ENCODE data around the gene PADI2. TPM values are rescaled to one million over a fixed set of nuclear protein-coding genes. Genes with fewer than 3 reads are reported as not detected.

PADI2 gene
- total and polyA plus RNA-seq, 9 of the 15 experiments (the other 6 are each of a cell fraction or from before 2014, with no cell fraction given) = 0.01 to 0.11 (median 0.01) TPM; not detected in 5

- no peak for TF ChIP-seq E2F6 (IDR thresholded peaks at IDR 0.05; ENCODE audit: borderline replicate concordance in 1 of 2, extremely low read depth in 1 of 2, insufficient read depth in 1 of 2, insufficient read length in 1 of 2, low read depth in 1 of 2, low read length in 1 of 2, poor library complexity in 1 of 2, severe bottlenecking in 1 of 2)
- no peak for TF ChIP-seq ARID1B (IDR thresholded peaks at IDR 0.05)
- TF ChIP-seq ZNF584 (CRISPR knock-in tag; IDR thresholded peaks at IDR 0.05; ENCODE audit: low read depth) = no peak
- no peak for TF ChIP-seq ZKSCAN3 (CRISPR knock-in tag; IDR thresholded peaks at IDR 0.05)
- no peak for TF ChIP-seq KAT7 (CRISPR knock-in tag; IDR thresholded peaks at IDR 0.05; ENCODE audit: borderline replicate concordance)
- TF ChIP-seq TEAD4 (IDR thresholded peaks at IDR 0.05; ENCODE audit: low read length) = no peak
- TF ChIP-seq TEAD4 (CRISPR knock-in tag; IDR thresholded peaks at IDR 0.05; ENCODE audit: borderline replicate concordance) = no peak
- no peak for TF ChIP-seq SOX6 (IDR thresholded peaks at IDR 0.05)
- TF ChIP-seq SMARCA5 (IDR thresholded peaks at IDR 0.05) = no peak
- TF ChIP-seq SREBF1 (IDR thresholded peaks at IDR 0.05; ENCODE audit: borderline replicate concordance, low read depth, low read length) = no peak
- TF ChIP-seq POLR2AphosphoS5 (IDR thresholded peaks at IDR 0.05; ENCODE audit: control insufficient read depth, insufficient read depth, low read depth, low read length) = no peak
Measured at GRCh38 chr1:17024721-17025120, 94.5 kb downstream of the PADI2 start (continued).

- Histone ChIP-seq H3K4me3 (no peak overlapping the region), H3K79me2 (ENCODE audit: control insufficient read depth, insufficient read depth, low read length) (no peaks in the 10 kb centered on the region), H3K4me2 (ENCODE audit: insufficient read depth, low read length) (no peak overlapping the region), H3K27ac (ENCODE audit: extremely low read depth, low read depth, low read length) (no peak overlapping the region), H3K4me1 (replicated peaks in 1 of 2; ENCODE audit: control insufficient read depth in 2 of 2, insufficient read depth in 2 of 2, low read length in 2 of 2) (no peaks in the 10 kb centered on the region), H3K36me3 (ENCODE audit: control insufficient read depth, insufficient read depth, low read length) (peaks cover 98% of the 10 kb centered on the region), H3K9me1 (ENCODE audit: control insufficient read depth, insufficient read depth, low read length) (no peaks in the 10 kb centered on the region), H3K9me3 (replicated peaks; ENCODE audit: control insufficient read depth, insufficient read depth, low read depth, low read length) (no peaks in the 10 kb centered on the region), H2AFZ (ENCODE audit: low read depth, low read length) (no peak overlapping the region), H3K9ac (ENCODE audit: insufficient read depth in 1 of 2, low read depth in 2 of 2, low read length in 2 of 2) (no peak overlapping the region), H3K27me3 (ENCODE audit: control insufficient read depth in 2 of 2, insufficient read depth in 2 of 2, low read length in 2 of 2) (no peaks in the 10 kb centered on the region), H4K20me1 (replicated peaks; ENCODE audit: control insufficient read depth, insufficient read depth, low read length) (no peaks in the 10 kb centered on the region)
- WGBS (ENCODE audit: insufficient coverage, low coverage, missing lambda C conversion rate) = 83% methylated on average over 3 of the region's 3 CpGs
- intact Hi-C loops (cut with micrococcal nuclease) (no loop called here), in situ Hi-C loops (cut with MboI) (no loop called here)
- POLR2A ChIA-PET = interaction anchor here (0.6 to 3.3 kb wide), 2 partner anchors 10 to 313 kb away, joined by 3 to 16 read pairs; no protein-coding TSS in a partner anchor
- FAIRE-seq = no peak
- no peak for ATAC-seq
- DNase-seq (ENCODE audit: extremely low read depth in 1 of 4, low spot score in 3 of 4) = no peak
- CTCF ChIA-PET (ENCODE audit: low intra/inter-chr PET ratio) = no interaction called here
- BruUV-seq (replicated peaks) = no TSS peak
- no peak for TF ChIP-seq ZNF740 (CRISPR knock-in tag; IDR thresholded peaks at IDR 0.05)
- no peak for TF ChIP-seq ZNF740 (tag; IDR thresholded peaks at IDR 0.05)
- no peak for TF ChIP-seq MAFK (IDR thresholded peaks at IDR 0.05; ENCODE audit: low read length)
- TF ChIP-seq KLF16 (IDR thresholded peaks at IDR 0.05) = no peak
- TF ChIP-seq HMGN3 (IDR thresholded peaks at IDR 0.05; ENCODE audit: borderline replicate concordance, extremely low read depth, insufficient read length, low read depth, low read length) = no peak
- no peak for TF ChIP-seq CREB3 (tag; conservative IDR thresholded peaks at IDR 0.05; ENCODE audit: low read depth)
Measured at GRCh38 chr1:17023573-17023972, 95.7 kb downstream of the PADI2 start.
